ENCODE results near the gene CFAP46.

CFAP46 gene

GRCh38 chr10:132961787-132962622 is 19.6 kb upstream of the CFAP46 start:
- TF ChIP-seq CTCF (IDR thresholded peaks at IDR 0.05), result no peak
- no peak for DNase-seq (ENCODE audit: low spot score)
- H3K27ac ChIP-seq, result no peak overlapping the region
- H3K4me3 ChIP-seq, result peak overlapping the region; percentile 85

- Histone ChIP-seq H3K27ac (no peak overlapping the region), H3K4me3 (peak overlapping the region; percentile 85)
- TF ChIP-seq CTCF (IDR thresholded peaks at IDR 0.05), result no peak
- no peak for DNase-seq (ENCODE audit: low spot score)
Observed at GRCh38 chr10:132961420-132961786, 19.0 kb upstream of the CFAP46 start.

- no peak overlapping the region for H3K27ac ChIP-seq
- no peak overlapping the region for H3K4me3 ChIP-seq
- DNase-seq (ENCODE audit: low spot score), result no peak
- TF ChIP-seq CTCF (IDR thresholded peaks at IDR 0.05), result no peak
Observed at GRCh38 chr10:132960631-132961419, 18.5 kb upstream of the CFAP46 start.

GRCh38 chr10:132960071-132960472 is 17.7 kb upstream of the CFAP46 start:
- TF ChIP-seq CTCF (IDR thresholded peaks at IDR 0.05), result no peak
- H3K27ac ChIP-seq, result no peak overlapping the region
- DNase-seq (ENCODE audit: low spot score), result no peak
- H3K4me3 ChIP-seq, result no peak overlapping the region

DNA sequence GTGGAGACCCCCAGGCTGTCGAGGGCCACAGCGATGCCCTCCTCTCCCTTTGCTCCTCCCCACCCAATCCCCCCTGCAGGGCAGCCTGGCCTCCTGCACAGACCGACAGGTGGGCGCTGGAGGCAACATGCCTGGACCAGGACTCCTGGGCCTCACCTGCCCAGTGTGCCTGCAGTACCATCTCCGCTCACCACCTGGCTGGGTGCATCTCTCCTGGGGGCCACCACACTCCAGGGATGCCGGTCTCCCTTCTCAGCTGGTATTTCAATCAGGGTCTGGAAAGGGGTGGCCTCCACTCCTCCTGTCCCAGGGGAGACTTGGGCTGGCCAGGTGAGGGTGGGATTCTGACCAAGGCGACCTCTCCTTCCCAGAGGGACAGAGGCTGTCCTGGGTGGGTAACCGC is 17.2 kb upstream of the CFAP46 start:
- no peak for DNase-seq (ENCODE audit: low spot score)
- H3K27ac ChIP-seq, result no peak overlapping the region
- no peak overlapping the region for H3K4me3 ChIP-seq
- no peak for TF ChIP-seq CTCF (IDR thresholded peaks at IDR 0.05)

GRCh38 chr10:132958883-132959558 is 16.7 kb upstream of the CFAP46 start:
- H3K27ac ChIP-seq, result no peak overlapping the region
- no peak for DNase-seq (ENCODE audit: low spot score)
- no peak overlapping the region for H3K4me3 ChIP-seq
- no peak for TF ChIP-seq CTCF (IDR thresholded peaks at IDR 0.05)

Data from coronary artery (tissue), 2 donors.